ENCODE results near the gene KIF2A. TPM values are rescaled to one million over a fixed set of nuclear protein-coding genes. Genes with fewer than 3 reads are reported as not detected.

Gene KIF2A
- total and polyA plus RNA-seq, 2 of the 8 experiments (the other 6 are each of a cell fraction or from before 2014, with no cell fraction given) = 18.4 to 97.1 TPM

DNA sequence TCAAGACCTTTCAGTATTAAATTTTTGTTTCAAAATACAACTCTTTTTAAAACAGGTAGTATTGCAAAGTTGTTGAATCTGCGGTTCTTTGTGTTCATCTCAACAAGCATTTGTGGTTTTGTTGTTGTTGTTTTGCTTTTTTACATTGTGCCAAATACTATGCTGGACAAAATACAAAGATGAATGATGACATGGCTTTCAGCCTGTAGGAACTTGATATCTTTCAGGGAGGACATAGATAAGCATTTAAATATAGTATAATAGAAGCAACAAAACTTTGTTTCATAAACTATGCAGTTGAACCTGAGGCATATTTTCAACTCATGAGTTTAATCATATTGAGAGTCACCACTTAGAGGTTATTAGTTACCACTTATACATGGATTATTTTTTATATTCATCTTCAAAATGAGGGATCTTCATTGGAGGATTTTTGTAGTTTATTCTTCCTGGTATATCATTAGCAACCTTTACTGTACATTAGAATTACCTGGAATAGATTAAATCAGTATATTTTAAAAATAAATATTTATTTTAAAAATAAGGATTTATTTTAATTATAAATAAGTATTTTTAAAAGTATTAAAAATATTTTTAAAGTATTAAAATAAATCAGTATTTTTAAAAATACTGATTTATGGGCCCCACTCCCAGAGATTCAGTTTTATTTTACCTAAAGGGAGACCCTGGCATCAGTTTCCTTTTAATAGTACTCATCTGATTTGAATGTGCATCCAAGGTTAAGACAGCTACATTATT, 42.9 kb downstream of the KIF2A start (continued):
- no peak for TF ChIP-seq CHD1 (IDR thresholded peaks at IDR 0.05; ENCODE audit: low read depth, low read length)
- no peak for TF ChIP-seq NRF1 (IDR thresholded peaks at IDR 0.05; ENCODE audit: low read depth, low read length)
- TF ChIP-seq SIX5 (IDR thresholded peaks at IDR 0.05; ENCODE audit: low read depth, low read length) = no peak
- no peak for TF ChIP-seq SP1 (IDR thresholded peaks at IDR 0.05; ENCODE audit: low read depth, low read length)
- TF ChIP-seq TCF12 (IDR thresholded peaks at IDR 0.05; ENCODE audit: low read depth, low read length) = no peak

Measured in H1 (cell line).